Common myeloid progenitor, CD34-positive (primary cell): ENCODE results near the gene SULF2.

Experiments used
- CTCF ChIA-PET: fragments of 350-600 bp; sonication (Branson Sonifier 250); formaldehyde crosslinking; loops from one replicate; lab custom pipeline; 2021; ENCODE audit warnings: antibody characterized with exemption; lab: Charles Lee
- POLR2A ChIA-PET: fragments of 350-600 bp; sonication (Branson Sonifier 250); formaldehyde crosslinking; loops from one replicate; lab custom pipeline; 2021; ENCODE audit warnings: antibody characterized with exemption; lab: Charles Lee
- DNase-seq, 3 donors: peaks; one replicate each; pipeline versions ENCODE4 v3.0.0 to v3.0.0-alpha.2; 2013
- H3K27ac ChIP-seq, 2 experiments: 1 replicate in 1 of 2; 2 replicates in 1 of 2; pipeline ENCODE4 v1.7.0; 2013; ENCODE audit warnings: inconsistent platforms in 2 of 2, low read length in 2 of 2, mild to moderate bottlenecking in 2 of 2, low read depth in 1 of 2, moderate library complexity in 1 of 2; ENCODE audit not compliant: severe bottlenecking in 2 of 2, insufficient read depth in 1 of 2, poor library complexity in 1 of 2
- H3K27me3 ChIP-seq, 5 experiments: replicated peaks in 2 of 5; 1 replicate in 3 of 5; 2 replicates in 2 of 5; pipeline versions ENCODE4 v1.6.1 to v1.7.0; 2013; ENCODE audit warnings: low read length in 4 of 5, mild to moderate bottlenecking in 2 of 5, moderate library complexity in 2 of 5, inconsistent platforms in 1 of 5; ENCODE audit not compliant: insufficient read depth in 5 of 5, control insufficient read depth in 4 of 5
- H3K36me3 ChIP-seq, 4 experiments: 1 replicate in 2 of 4; 2 replicates in 2 of 4; pipeline versions ENCODE4 v1.6.1 to v1.7.0; 2013; ENCODE audit warnings: low read length in 3 of 4, control low read depth in 1 of 4, mild to moderate bottlenecking in 1 of 4; ENCODE audit not compliant: control insufficient read depth in 4 of 4, insufficient read depth in 4 of 4
- H3K4me1 ChIP-seq, 4 experiments: 1 replicate in 3 of 4; 2 replicates in 1 of 4; pipeline versions ENCODE4 v1.6.1 to v1.7.1; 2013; ENCODE audit warnings: low read length in 3 of 4, mild to moderate bottlenecking in 3 of 4, control low read depth in 1 of 4, inconsistent platforms in 1 of 4, moderate library complexity in 1 of 4; ENCODE audit not compliant: control insufficient read depth in 4 of 4, insufficient read depth in 4 of 4; ENCODE audit errors: control extremely low read depth in 1 of 4
- H3K4me3 ChIP-seq, 7 experiments: 1 replicate in 4 of 7; 2 replicates in 3 of 7; pipeline versions ENCODE4 v1.5.1 to v1.7.0; 2013; ENCODE audit warnings: mild to moderate bottlenecking in 7 of 7, low read length in 6 of 7, moderate library complexity in 6 of 7, inconsistent platforms in 2 of 7, low read depth in 2 of 7, control low read depth in 1 of 7; ENCODE audit not compliant: insufficient read depth in 4 of 7, control insufficient read depth in 1 of 7; ENCODE audit errors: extremely low read depth in 1 of 7
- H3K9me3 ChIP-seq, 5 experiments: 1 replicate in 4 of 5; 2 replicates in 1 of 5; pipeline versions ENCODE4 v1.6.1 to v1.7.1; 2013; ENCODE audit warnings: low read length in 4 of 5, mild to moderate bottlenecking in 2 of 5, inconsistent platforms in 1 of 5, low read depth in 1 of 5, moderate library complexity in 1 of 5; ENCODE audit not compliant: control insufficient read depth in 4 of 5, insufficient read depth in 2 of 5; ENCODE audit errors: control extremely low read depth in 1 of 5
- WGBS: methylation state at CpG from one replicate; pipeline ENCODE4 v1.1.5; 2013; ENCODE audit not compliant: insufficient coverage; 5-methylcytosine and 5-hydroxymethylcytosine counted together

SULF2 gene

GRCh38 chr20:47701612-47702011, 83.7 kb downstream of the SULF2 start:
- Histone ChIP-seq H3K36me3 (no peaks in the 10 kb centered on the region), H3K27me3 (no peaks in the 10 kb centered on the region), H3K27ac (no peak overlapping the region), H3K4me3 (no peak overlapping the region), H3K9me3 (peaks cover 0 to 6% (median 1%) of the 10 kb centered on the region in 5 experiments), H3K4me1 (no peaks in the 10 kb centered on the region)
- ChIA-PET CTCF (no interaction called here), POLR2A (no interaction called here)
- no peak for DNase-seq
- WGBS: 97% methylated on average over 12 of the region's 15 CpGs

- Histone ChIP-seq H3K9me3 (peaks cover 0 to 6% (median 1%) of the 10 kb centered on the region in 5 experiments), H3K36me3 (no peaks in the 10 kb centered on the region), H3K4me1 (peaks cover 0 to 2% (median 1%) of the 10 kb centered on the region in 4 experiments), H3K4me3 (no peak overlapping the region), H3K27me3 (no peaks in the 10 kb centered on the region), H3K27ac (no peak overlapping the region)
- POLR2A ChIA-PET: no interaction called here
- 90% methylated on average over 5 of the region's 7 CpGs for WGBS
- CTCF ChIA-PET: interaction anchor here (0.5 kb wide), 1 partner anchor 875 kb away, joined by 3 read pairs; no protein-coding TSS in a partner anchor
- no peak for DNase-seq
Observed at GRCh38 chr20:47700327-47700726, 85.0 kb downstream of the SULF2 start.

GRCh38 chr20:47699818-47700217, 85.5 kb downstream of the SULF2 start:
- POLR2A ChIA-PET: no interaction called here
- DNase-seq: no peak
- no peaks in the 10 kb centered on the region for H3K36me3 ChIP-seq
- H3K4me1 ChIP-seq: peaks cover 0 to 7% (median 4%) of the 10 kb centered on the region in 4 experiments
- WGBS: no CpG with 5 or more reads among the region's 1 CpG
- no peaks in the 10 kb centered on the region for H3K27me3 ChIP-seq
- CTCF ChIA-PET: no interaction called here
- no peak overlapping the region for H3K4me3 ChIP-seq
- H3K27ac ChIP-seq: no peak overlapping the region
- H3K9me3 ChIP-seq: peaks cover 0 to 6% (median 1%) of the 10 kb centered on the region in 5 experiments

GRCh38 chr20:47698142-47698541, 87.1 kb downstream of the SULF2 start:
- no peak overlapping the region for H3K27ac ChIP-seq
- no peaks in the 10 kb centered on the region for H3K27me3 ChIP-seq
- H3K9me3 ChIP-seq: peaks cover 2 to 14% (median 10%) of the 10 kb centered on the region in 5 experiments
- CTCF ChIA-PET: no interaction called here
- peaks cover 0 to 10% (median 4%) of the 10 kb centered on the region in 4 experiments for H3K4me1 ChIP-seq
- H3K36me3 ChIP-seq: no peaks in the 10 kb centered on the region
- WGBS: 95% methylated on average over 5 of the region's 6 CpGs
- DNase-seq: no peak
- no peak overlapping the region for H3K4me3 ChIP-seq
- POLR2A ChIA-PET: no interaction called here

GRCh38 chr20:47696856-47697255, 88.4 kb downstream of the SULF2 start:
- no peak for DNase-seq
- H3K4me1 ChIP-seq: peaks cover 0 to 10% (median 4%) of the 10 kb centered on the region in 4 experiments
- 98% methylated on average over 10 of the region's 11 CpGs for WGBS
- no peak overlapping the region for H3K4me3 ChIP-seq
- H3K36me3 ChIP-seq: no peaks in the 10 kb centered on the region
- H3K27me3 ChIP-seq: no peaks in the 10 kb centered on the region
- no peak overlapping the region for H3K27ac ChIP-seq
- ChIA-PET POLR2A (no interaction called here), CTCF (no interaction called here)
- H3K9me3 ChIP-seq: peaks cover 7 to 25% (median 15%) of the 10 kb centered on the region in 5 experiments

GRCh38 chr20:47694021-47694818, 91.1 kb downstream of the SULF2 start:
- POLR2A ChIA-PET: no interaction called here
- peaks cover 0 to 10% (median 4%) of the 10 kb centered on the region in 4 experiments for H3K4me1 ChIP-seq
- H3K36me3 ChIP-seq: no peaks in the 10 kb centered on the region
- DNase-seq: no peak
- peaks cover 7 to 50% (median 24%) of the 10 kb centered on the region in 5 experiments for H3K9me3 ChIP-seq
- H3K27ac ChIP-seq: no peak overlapping the region
- WGBS: 96% methylated on average over 16 of the region's 21 CpGs
- no peak overlapping the region for H3K4me3 ChIP-seq
- CTCF ChIA-PET: interaction anchor here (1.2 to 4.6 kb wide), 3 partner anchors 14 to 31 kb away, joined by 3 to 25 read pairs (median 9); no protein-coding TSS in a partner anchor
- H3K27me3 ChIP-seq: no peaks in the 10 kb centered on the region

GRCh38 chr20:47691625-47692024, 93.7 kb downstream of the SULF2 start:
- POLR2A ChIA-PET: no interaction called here
- H3K9me3 ChIP-seq: peaks cover 7 to 57% (median 24%) of the 10 kb centered on the region in 5 experiments

More at GRCh38 chr20:47691625-47692024, 93.7 kb downstream of the SULF2 start:
- Histone ChIP-seq H3K4me1 (peaks cover 0 to 10% (median 4%) of the 10 kb centered on the region in 4 experiments), H3K27ac (no peak overlapping the region), H3K36me3 (no peaks in the 10 kb centered on the region), H3K4me3 (no peak overlapping the region), H3K27me3 (no peaks in the 10 kb centered on the region)
- DNase-seq: peak; percentile 38 to 62 (median 59)
- CTCF ChIA-PET: interaction anchor here (1.4 to 4.6 kb wide), 3 partner anchors 9 to 929 kb away, joined by 3 to 25 read pairs (median 7); no protein-coding TSS in a partner anchor
